HG02763 (cell line): Measurements from ENCODE around the gene CCL19.
A peak's percentile ranks its signal among the peaks of the same experiment; 100 is the strongest.
"Not testable (repeated sequence)": the region's sequence is repeated elsewhere in the genome, so short reads cannot be mapped to it uniquely, and the experiment has no call there.

ENCODE experiments used
- ATAC-seq: cut with Tn5 transposase; IDR thresholded peaks from one replicate; pipeline ENCODE4 v1.9.1; 2021; ENCODE audit warnings: mild to moderate bottlenecking, moderate library complexity; ENCODE audit not compliant: unreplicated experiment

Gene CCL19

DNA sequence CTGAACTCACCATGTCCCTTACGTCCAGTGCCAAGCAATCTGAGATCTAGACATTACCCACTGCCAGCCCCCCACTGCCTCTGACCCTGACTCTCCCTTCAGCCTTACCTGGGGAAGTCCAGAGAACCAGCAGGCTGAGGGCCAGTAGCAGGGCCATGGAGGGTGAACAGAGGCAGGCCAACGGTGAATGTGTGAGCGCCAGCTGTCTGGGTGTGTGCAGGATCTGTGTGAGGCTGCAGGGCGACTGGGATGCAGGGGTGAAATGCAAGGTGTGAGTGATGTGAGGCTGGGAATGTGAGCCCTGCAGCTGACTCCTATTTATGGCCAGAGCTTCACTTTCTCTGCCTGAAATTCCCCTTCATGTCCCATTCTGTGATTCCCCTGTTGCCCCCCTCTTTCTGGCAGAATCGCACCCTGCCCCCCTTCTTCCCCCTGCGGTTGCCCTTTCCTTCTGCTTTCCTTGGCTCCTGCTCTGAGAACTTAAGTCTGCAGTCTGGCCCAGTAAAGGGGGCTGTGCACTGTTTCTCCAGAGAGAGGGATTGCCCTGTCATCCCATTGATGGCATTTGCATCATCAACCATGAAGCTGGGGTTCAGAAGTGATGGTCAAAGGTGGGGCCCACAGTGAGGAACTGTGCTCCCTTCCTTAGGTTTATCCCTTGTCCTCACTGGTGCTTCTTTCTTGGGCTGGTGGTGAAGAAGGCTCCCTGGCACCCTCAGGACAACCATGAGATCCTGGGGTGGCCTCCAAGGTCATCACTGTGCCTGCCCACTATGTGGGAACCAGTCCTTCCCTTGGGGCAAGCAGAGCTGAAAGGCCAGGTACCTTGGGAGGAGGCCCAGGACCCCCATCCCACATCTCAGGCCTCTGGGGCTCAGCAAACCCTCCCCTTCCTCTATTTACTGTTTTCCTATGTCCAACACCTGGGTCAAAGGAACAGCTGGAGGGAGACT lies at the start of gene CCL19:
Gene CCL19, minus strand, starts transcription at position 294 of the 953 bp plus-strand sequence. Its CDS starts 137 bp downstream, at position 157.
- ATAC-seq, result no peak

DNA sequence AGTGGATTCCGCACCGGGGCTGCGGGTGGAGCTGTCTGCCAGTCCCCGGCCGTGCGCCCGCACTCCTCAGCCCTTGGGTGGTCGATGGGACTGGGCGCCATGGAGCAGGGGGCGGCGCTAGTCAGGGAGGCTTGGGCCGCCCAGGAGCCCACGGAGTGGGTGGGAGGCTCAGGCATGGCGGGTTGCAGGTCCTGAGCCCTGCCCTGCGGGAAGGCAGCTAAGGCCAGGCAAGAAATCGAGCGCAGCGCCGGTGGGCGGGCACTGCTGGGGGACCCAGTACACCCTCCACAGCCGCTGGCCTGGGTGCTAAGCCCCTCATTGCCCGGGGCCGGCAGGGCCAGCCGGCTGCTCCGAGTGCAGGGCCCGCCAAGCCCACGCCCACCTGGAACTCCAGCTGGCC lies 49.1 kb upstream of the CCL19 start:
- ATAC-seq, result not testable (repeated sequence)

DNA sequence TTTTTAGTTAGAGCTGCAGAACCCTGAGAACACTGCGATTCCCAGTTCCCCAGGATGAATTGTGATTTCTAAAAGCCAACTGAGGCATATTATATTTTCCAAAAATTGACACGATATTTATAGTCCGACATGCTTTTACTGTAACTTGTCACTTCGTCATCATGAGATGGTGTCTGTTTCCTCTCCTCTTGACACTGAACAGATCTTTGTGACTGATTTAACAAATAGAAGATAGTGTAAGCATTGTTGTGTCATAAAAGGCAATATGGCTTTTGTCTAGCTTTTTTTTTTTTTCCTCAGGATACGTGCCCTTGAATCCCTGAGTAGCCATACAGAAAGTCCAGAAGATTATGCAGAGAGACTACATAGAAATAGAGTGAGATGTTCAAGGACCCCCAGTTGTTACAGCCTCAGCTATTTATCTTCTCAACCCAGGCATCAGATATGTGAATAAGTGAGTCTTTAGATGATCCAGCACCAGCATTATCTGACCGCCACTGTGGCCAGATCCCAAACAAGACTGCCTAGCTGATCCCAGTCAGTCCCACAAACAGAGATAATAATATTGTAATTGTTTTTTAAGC lies 46.7 kb upstream of the CCL19 start:
- no peak for ATAC-seq

DNA sequence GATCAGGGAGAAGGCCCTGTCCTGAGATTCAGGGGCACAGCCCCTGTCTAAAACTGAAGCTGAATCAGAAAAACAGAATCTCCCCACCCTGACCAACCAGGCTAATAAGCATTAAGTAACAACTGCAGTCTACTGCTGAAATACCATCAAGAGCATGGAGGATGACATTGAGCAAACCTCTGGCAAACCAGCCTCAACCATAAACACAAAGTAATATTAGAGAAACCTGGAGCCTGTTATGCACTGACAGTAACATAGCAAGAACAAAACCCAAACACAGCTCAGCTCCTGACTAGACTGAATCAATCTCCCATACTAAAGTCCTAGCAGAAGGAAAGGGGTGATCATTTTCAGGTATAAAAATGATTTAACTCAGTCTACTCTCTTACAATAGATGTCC lies 43.6 kb upstream of the CCL19 start:
- ATAC-seq, result no peak

DNA sequence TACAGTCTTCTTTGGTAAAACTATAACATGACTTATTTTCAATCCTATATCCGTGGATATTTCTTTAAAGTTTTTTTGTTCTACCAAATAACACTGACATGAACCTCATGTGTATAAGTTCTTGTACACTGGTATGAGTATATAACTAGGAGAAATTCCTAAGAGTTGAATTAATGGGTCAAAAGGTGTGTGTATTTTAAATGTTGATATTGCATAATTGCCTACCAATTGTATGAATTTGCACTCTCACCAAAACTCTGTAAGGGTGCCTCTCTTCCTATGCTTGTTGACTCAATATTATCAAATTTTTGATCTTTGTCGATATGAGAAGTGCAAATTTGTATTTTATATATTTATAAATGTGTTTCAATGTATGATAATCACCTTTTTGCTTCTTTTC lies 41.8 kb upstream of the CCL19 start:
- no peak for ATAC-seq

DNA sequence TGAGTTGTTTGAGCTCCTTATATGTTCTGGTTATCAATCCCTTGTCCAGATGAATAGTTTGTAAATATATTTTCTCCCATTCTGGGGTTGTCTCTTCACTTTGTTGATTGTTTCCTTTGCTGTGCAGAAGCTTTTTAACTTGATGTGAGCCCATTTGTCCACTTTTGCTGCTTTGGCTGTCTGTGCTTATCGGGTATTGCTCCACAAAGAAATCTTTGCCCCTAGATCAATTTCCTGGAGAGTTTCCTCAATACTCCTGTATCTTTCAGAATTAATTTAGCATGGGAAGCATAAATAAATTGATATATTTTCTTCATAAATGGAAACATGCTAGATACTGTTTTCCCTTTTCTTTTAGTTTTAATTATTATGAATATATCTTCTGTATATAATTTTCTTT lies 41.4 kb upstream of the CCL19 start:
- no peak for ATAC-seq

DNA sequence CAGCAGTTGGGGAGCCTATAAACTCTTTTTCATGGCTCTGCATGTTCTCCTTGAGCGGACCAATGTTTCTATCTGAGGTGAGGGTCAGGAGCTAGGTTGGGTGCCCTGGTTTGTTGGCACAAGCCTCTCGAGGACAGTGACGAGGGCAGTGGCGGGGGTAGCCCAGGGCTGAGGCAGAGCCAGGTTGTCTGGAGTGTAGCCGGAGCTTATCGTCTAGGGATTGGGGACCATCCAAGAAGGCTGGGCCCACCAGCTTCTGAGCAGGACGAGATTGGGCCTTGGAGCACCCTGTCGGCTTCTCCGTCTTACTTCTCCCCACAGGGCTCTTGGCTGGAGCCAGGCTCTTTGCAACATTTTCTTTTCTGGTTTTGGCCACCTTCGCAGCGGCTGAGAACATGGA lies 32.1 kb upstream of the CCL19 start:
- ATAC-seq, result no peak

DNA sequence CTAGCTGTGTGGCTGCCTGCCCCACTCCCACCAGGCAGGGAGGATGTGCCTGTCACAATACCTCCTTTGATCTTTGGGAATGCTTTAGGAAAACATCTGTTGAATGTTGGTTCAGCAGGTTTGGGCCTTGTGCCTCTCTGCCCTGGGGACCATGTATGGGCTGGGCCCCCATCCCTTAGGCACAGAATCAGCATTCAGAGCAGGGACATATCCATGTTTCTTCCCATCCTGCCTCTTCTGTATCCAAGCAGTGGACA lies 28.6 kb upstream of the CCL19 start:
- not testable (repeated sequence) for ATAC-seq

DNA sequence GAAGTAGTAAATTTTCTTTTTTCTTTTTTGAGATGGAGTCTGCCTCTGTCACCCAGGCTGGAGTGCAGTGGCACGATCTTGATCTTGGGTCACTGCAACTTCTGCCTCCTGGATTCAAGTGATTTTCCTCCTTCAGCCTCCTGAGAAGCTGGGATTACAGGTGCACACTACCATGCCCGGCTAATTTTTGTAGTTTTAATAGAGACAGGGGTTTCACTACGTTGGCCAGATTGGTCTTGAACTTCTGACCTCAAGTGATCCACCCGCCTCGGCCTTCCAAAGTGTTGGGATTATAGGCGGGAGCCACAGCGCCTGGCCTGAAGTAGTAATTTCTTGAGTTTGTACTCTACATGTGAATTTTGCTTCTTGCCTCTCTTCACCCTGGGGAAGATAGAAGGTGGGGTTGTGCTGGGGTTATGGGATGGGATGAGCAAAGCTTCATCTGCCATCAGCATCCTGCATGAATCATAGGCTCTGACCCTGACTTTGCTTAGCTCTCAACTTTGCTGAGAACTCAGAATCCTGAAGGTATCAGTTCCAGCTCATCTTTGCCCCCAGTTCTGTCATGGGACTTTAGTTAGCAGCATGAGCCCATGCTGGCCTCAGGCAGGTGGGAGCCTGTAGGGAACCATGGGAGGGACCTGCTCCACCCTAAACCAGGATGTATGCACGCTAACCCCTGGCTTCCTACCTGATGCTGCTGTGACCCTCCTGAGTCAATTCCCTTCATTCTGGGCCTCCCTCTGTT lies 28.1 kb upstream of the CCL19 start:
- no peak for ATAC-seq

DNA sequence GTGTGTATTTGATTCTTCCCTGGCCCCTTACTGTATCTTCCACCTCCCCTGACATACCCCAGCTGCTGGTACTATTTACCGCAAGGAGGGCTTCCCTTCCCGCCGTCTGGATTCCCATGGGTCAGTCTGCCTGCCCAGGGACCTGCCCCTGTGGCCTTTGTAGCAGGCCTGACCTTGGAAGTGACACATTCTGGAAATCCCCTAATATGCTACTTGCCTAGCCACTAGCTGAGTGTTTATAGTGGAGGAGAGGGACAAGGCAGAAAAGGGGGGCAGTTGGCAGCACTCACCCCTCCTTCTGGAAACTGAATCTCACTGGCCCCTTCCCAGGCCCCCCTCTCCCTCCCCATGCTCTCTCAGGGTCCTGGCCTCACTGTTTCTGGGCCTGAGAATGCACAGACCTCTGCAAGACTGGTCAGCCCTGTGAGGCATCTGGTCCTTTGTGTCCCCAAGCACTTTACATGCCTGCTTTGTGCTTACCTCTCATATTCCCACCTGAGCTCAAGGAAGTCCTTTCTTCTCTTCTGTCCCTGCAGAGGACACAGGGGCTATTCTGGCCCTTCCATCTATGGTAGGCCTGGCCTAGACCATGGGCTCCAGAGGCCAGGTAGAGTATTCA lies 27.0 kb upstream of the CCL19 start:
- no peak for ATAC-seq

DNA sequence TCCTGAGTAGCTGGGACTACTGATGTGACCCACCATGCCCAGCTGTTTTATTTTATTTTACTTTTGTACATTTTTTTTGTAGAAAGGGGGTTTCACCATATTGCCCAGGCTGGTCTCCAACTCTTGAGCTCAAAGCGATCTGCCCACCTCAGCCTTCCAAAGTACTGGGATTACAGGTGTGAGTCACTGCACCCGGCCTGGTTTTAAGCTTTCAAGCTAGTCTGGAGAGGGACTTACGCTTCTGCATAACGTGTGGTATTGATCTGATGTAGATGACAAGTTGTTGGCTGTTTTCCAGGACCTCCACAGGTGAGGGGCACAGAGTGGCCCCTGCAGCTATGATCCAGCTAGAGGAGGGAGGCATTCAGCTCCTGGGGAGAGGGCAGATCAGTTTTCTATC lies 25.6 kb upstream of the CCL19 start:
- ATAC-seq, result no peak

DNA sequence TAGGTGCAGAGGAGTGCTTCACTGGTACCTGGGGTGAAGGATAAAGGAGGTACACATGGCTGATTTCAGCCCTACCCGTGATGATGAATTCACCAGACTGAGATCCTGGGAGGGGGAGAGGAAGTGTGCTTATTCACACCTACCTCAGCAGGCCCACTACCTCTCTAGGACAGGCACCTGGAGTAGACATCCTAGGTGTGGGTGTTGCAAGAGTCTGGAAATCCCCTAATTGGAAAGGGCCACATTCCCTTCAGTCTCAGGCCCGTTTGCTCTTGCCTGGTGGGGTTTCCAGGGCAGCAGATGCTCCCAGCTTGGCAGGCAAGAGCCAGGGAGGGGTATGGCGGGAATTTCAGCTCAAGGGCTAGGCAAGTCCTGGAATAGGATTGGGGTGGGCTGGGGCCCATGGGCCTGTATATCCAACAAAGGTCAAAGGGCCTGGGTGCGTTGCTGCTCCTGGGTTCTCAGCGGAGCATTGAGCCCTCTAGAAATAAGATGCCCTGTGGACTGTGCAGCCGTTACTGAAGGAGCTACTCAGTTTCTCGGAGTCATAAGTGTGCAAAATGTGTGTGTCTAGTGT lies 24.7 kb upstream of the CCL19 start:
- no peak for ATAC-seq

DNA sequence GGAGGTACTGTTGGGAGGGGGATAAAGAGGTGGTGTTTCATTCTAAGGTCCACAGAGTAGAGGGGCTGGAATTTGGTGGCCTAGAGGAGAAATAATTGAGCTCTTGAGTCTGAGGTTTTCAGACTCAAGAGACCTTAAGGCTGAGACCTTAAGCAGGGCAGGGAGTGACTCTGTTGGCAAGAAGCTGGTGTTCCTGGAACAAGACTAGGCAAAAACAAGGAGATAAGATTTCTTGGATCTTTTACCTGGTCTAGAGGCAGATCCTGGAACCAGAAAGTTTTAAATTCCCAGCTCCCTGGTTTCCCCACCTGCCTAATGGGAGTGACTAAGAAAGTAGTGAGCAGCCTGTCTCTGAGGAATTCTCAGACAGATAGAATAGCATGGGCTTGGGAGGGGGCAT lies 22.9 kb upstream of the CCL19 start:
- no peak for ATAC-seq

DNA sequence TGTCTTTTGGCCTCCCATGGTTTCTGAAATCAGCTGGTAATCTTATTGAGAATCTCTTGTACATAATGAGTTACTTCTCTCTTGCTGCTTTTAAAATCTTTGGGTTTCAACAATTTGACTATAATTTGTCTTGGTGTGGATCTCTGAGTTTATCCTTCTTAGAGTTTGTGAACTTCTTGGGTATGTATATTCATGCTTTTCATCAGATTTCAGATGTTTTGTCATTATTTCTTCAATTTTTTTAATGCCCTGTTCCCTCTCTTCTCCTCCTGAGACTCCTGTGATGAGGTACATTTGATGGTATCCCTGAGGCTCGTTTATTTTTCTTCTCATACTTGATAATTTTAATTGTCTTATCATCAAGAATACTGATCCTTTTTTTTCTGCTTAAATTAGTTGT lies 21.1 kb upstream of the CCL19 start:
- ATAC-seq, result no peak

DNA sequence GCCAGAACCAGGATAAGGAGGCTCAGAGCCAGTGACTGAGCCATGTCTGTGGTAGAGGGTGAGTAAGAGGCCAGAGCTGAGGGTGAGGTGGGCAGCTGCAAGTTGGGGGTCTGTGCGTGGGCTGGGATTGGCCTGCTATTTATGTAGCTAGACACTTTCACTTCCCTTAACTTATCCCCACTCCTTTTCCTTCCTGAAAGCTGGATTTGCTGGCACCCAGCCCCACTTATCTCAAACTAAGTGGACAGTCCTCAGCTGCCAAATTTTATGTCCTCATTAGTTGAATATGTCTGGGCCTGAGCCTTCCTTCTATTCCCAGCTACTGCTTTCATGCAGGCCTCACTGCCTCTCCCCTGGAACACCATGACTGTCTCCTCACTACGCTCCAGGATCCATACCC lies 18.9 kb upstream of the CCL19 start, which contains the start of gene CCL21:
Gene CCL21, minus strand, starts transcription at position 114 of the 400 bp plus-strand sequence. Its CDS starts 70 bp downstream, at position 44.
- ATAC-seq, result no peak

DNA sequence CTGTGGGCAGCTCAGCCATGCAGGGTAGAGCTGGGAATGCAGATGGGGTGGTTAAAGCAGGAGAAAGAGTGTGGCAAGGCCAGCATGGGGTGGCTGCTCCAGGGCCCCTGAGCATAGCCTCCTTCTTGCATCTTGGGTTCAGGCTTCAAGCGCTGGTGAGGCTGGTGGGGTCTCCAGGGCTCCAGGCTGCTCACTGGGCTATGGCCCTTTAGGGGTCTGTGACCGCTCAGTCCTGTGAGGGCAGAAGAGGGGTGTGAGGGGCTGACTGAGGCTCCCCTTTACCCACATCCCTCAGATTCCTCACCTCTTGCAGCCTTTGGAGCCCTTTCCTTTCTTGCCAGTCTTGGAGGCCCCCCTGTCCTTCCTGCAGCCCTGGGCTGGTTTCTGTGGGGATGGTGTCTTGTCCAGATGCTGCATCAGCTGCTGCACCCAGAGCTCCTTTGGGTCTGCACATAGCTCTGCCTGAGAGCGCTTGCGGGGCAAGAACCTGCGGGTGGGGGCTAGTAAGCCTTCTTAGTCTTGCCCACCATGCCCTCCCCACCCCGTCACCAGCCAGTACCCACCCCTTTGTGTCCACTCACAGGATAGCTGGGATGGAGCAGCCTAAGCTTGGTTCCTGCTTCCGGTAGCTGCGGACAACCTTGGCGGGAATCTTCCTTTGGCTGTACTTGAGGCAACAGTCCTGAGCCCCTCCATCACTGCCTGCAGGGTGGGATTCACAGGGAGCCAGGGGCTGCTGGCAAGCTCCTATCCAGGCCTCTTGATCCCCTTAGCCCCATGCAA lies 18.3 kb upstream of the CCL19 start:
- ATAC-seq, result no peak

DNA sequence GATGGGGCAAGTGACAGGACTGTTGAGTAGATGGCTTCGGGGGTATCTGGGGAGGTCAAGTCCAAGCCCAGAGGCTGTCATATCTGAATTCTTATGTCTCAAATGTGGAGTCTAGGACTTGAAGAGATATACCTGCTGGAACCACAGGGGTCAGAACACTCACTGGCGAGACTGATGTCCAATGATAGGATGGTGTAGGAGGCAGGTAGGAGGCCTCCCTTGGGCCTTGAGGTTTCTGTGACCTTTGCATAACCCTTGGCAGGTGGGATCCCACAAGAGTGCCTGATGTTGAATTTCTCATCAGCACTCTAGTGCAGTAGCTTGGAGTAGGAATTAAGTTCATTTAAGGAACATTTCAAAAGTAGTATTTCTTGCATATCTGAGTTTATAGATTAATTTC lies 16.1 kb upstream of the CCL19 start:
- no peak for ATAC-seq

DNA sequence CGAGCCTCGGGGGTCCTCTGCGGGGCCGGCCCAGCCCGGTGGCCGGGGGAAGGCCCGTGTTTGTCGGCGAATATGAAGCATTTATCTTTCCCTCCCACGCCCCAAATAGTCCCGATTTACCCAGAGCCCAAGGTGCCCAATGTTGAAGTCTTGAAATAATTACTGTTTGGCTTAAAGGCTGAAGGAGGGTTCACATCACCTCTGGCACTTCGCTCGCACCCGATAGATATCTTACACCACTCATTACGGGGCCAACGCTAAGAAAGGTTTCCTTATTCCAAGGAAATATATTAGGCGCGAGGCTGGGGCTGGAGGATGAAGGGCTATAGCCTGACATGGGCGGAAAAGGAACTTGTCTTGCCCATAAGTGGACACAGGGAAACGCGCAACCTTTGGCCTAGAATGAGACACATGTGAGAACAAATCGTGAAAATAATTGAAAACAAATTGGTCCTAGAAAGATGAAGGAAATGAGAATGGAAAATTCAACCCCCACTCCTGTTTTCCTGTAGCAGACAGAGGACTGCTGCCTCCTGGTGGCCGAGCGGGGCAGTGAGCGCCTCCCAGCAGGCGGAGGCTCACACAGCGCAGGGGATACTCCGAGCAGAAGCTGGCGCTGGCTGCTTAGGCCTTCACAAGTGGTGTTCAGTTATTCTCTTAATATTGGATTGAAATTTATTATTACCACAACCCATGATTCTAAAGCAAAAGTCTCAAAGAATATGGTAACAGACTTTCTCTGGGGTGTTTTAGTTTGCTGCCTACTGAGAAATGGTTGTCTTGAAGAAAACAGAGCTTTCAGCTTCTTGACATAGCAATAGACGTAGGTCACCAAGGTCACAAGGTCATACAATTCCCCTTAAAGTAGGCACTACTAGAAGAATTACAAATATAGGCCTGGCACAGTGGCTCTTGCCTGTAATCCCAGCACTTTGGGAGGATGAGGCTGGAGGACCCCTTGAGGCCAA lies 11.0 kb upstream of the CCL19 start:
- peak; percentile 63 for ATAC-seq
